ENCODE measurements around the gene SND1.

GRCh38 chr7:127959770-127960169 lies 307.8 kb downstream of the SND1 start:
- TF ChIP-seq POLR2A (IDR thresholded peaks at IDR 0.05; ENCODE audit: low read length) (no peak), GATA1 (IDR thresholded peaks at IDR 0.05; ENCODE audit: low read depth, low read length) (no peak)

Data from erythroblast (primary cell).